HG03064 (cell line): Measurements from ENCODE around the gene TYK2.
"Not testable (repeated sequence)": the region's sequence is repeated elsewhere in the genome, so short reads cannot be mapped to it uniquely, and the experiment has no call there.

Experiments used
- ATAC-seq: cut with Tn5 transposase; IDR thresholded peaks from one replicate; pipeline ENCODE4 v1.9.1; 2021; ENCODE audit warnings: low read depth; ENCODE audit not compliant: unreplicated experiment

TYK2 gene

DNA sequence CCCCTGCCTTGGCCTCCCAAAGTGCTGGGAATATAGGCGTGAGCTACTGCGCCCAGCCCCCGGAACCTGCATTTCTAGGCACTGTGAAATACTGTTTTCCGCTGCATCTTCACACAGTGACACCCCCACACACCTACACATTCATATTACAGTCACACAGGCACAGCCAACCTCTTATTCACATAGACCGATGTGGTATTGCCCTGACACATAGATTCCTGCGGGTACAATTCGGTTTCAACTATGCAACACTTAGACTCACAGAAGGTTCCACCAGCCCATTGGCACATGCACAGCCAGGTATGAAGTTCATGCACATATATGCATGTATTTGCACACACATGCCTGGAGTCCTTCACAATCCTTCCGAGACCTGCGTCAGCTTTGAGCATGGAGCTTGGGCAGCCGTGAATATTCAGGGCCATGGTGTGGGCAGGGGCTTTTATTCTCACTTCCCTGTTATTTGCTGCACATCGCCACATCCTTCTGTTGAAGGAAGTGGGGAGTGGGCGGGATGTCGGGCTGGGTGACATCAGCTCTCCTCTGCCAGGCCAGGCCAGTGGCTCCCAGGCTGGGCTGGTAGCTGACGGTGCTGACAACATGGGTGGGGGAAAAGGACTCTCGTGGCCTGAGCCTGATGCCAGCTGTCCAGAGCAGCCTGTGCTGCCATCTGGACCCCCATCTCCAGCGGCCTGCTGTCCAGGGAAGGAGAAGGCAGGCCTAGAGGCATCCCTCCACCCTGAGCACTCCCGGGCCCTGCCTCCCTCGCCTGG lies 28.3 kb upstream of the TYK2 start:
- ATAC-seq, result no peak

DNA sequence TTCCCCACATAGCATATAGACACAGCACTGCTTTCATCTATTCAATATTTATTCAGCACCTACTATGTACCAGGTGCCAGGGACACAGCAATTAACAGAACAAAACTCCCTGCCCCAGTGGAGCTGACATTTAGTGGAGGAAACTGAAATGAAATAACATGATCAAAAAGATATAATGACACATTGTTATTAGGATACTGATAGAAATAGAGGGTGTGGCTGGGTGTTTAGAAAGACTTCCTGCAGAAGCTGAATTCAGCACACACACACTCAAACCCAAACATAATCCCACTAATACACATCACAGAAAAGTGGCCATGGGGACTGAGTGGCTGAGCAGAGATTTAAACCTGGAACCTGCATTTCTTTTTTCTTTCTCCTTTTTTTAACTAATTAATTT lies 26.7 kb upstream of the TYK2 start:
- no peak for ATAC-seq

DNA sequence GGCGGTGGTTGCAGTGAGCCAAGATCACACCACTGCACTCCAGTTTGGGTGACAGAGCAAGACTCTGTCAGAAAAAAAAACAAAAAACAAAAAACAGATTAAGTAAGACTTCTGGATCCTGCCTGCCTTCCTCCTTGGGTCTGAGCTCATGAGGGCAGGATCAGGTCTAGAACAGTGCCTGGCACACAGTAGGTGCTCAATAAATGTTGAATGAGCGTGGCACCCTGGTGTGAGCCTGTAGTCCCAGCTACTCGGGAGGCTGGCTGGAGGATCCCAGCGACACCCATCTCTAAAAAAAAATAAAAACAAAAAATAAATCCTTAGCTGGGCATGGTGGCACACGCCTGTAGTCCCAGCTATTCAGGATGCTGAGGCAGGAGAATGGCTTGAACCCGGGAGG lies 25.8 kb upstream of the TYK2 start:
- no peak for ATAC-seq

DNA sequence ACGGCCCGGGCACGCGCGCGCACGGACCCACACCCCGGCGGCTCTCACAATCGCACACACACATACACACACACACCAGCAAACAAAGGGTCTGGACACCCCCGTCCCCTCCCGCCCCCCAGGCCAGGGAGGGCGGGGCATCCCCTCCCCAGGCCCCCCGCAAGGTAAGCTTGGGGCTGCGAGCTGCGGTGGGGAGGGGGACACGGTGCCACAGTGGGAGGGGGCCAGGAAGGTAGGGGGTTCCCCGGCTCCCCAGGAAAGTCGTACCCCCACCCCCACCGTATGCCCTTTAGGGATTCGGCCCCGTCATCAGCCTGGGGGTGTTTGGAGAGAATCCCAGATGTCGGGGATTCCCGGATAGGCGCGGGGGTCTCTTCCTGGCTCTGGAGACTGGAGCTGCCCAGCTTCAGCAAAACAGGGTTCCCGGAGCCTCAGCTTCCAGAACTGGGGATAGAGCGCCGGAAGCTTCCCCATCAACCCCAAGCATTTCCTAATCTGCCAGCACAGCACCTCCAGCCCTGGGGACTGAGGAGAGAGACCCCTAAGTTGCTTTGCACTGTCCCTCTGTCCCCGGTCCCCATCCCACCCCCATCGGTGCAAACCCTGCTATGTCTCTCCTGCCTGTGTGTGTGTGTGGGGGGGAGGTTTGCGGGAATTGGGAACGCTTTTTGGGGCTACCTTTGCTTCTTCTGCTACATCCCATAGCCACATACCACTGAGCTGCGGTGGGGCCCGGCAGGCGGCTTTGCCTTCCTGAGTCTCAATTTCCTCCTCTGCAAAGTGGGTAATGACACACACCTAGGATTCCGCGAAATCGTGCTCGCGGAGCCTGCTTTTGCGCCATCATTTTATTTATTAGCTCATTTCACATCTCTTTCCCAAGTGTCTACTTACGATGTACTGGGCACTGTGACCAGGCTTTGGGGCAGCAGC lies 24.8 kb upstream of the TYK2 start:
- no peak for ATAC-seq

DNA sequence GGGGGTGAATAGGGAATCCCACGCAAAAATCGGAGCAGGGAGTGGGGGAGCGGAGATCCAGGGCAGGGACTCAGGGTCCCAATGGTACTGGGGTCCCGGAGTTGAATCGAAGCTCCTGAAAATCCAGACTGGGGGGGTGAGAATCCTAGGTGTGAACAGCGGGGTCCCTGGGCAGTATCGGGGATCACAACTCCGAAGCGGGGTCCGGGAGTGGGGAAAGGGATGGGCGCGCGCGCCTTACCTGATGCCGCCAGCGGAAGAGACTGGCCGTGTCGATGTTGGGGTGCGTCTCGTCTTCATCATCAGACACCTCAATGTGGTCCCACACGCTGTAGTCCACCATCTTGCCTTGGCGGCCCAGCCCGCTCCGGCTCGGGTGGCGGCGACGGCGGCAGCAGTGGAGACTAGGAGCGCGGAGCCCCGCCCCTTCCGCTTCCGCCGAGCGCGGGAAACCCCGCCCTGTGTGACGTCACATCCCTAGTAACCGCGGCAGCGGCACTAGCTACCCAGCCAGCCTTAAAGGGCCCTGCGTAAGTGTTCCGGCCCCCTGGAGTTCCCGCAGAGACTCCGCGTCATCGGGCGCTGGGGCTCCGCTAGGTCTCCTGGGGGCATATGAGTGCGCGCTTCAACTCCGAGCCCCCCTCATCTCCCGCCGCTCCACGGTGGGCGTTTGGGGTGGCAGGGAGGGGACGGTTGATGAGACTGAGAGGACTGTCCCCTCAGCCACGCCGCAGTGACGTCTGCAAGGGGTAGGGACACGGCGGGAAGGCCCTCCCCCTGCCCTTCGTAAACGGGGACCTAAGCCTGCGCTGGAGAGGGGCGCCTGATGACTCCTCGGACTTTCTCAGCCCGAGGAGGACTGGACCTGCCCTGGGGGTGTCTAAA lies 23.0 kb upstream of the TYK2 start, which contains the start of gene CDC37:
Gene CDC37, minus strand, starts transcription at position 406 of the 885 bp plus-strand sequence. Its CDS starts 63 bp downstream, at position 343.
- peak; percentile 64 for ATAC-seq

DNA sequence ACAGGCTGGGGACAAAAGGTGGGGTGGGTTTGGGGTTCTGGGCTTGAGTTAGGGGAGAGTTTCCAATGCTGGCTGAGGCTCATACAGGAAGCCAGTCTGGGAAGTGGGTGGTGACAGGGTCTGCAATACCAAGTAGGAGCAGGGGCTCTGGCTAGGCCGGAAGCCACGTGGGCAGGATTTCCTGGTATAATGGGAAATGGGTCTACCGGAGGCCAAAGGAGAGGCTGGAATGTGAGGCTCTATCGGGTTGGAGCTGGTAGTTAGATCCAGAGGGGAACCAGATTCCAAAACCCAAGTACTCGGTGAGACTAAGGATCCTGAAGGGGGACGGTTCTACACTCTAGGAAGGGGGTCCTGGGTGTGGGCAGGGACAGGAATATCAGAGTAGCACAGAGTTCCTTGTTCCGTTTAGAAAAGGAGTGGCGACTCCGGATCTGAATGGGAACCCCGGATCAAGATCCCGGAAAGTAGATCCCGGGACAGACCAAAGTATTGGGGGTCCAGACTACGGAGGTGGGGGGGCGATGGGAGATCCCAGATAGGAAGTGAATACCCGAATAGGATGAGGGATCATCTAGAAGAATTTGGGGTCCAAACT lies 22.2 kb upstream of the TYK2 start:
- ATAC-seq, result no peak

DNA sequence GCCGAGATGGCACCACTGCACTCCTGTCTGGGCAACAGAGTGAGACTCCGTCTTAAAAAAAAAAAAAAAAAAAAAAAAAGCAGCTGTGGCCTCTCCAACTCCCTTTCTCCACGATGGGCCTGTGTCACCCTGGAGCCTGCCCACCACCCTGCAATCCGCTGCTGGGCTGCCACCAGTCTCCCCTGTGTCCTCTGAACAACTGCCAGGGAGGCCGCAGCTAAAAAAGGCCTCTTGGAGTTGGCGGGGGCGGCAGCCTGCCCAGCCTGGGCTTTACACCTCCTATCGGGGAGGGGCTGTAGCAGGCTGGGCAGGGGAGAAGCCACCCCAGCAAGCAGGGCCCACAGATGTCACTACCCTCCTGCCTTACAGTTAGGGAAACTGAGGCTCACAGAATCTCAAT lies 19.5 kb upstream of the TYK2 start:
- ATAC-seq, result no peak

DNA sequence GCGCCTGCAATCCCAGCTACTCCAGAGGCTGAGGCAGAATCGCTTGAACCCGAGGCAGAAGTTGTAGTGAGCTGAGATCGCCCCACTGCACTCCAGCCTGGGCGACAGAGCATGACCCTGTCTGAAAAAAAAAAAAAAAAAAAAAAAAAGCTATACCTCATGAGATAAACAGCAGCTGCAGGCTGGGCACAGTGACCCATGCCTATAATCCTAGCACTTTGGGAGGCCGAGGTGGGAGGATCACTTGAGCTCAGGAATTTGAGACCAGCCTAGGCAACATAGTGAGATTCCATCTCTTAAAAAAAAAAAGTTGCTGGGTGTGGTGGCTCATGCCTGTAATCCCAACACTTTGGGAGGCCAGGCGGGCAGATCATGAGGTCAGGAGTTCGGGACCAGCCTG lies 19.0 kb upstream of the TYK2 start:
- ATAC-seq, result not testable (repeated sequence)

DNA sequence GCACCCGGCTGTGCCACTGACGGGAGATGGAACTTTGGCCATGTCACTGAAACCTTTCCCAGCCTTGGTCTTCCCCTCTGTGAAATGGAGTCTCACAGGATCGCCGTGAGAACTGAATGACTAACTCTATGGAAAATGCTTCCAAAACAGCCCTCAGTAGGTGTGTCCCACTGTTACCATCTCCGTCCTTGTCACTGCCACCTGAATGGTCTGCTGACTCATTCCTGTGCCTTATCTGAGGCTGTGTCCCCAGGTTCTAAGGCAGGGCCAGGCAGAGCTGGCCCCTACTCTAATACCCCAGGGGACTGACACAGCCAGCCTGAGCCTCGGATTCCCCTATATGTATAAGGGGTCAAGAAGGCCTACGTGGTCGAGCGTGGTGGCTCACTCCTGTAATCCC lies 18.4 kb upstream of the TYK2 start:
- no peak for ATAC-seq

DNA sequence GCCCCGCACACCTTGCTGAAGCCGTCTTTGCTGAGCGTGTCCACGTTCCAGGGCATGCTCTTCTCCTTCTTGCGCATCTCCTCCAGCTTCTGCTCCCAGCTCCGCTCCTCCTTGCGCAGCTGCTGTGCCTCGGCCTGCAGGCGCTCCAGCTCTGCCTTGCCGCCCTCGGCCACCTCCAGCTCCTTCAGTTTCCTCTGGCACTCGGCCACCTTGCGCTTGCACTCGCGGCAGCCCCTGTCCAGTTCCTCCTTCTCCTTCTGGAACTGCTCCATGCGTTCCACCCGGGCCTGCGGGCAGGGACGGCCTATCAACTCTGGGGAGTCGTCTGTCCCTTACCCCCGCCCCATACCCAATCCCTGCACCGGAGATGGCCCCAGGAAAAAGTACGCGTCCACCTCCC lies 15.5 kb upstream of the TYK2 start:
- ATAC-seq, result no peak

DNA sequence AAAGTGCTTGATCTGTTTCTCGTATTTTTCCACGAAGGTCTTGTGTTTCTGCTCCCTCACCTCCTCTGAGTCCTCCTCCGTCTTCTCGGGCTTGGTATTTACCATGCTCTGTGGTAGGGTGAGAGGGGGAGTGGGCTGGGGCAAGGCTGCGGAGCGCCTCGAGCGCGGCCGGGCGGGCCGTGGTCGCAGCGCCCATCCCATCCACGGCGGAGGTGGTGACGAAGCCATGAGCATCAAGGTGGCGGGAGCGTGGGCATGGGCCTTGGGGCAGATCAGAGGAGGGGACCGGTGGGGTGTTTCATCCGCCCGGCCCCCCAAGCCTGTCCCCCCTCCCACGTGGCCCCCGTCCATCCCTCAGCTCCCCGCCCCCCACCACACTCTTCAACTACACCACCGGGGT lies 15.1 kb upstream of the TYK2 start:
- no peak for ATAC-seq

DNA sequence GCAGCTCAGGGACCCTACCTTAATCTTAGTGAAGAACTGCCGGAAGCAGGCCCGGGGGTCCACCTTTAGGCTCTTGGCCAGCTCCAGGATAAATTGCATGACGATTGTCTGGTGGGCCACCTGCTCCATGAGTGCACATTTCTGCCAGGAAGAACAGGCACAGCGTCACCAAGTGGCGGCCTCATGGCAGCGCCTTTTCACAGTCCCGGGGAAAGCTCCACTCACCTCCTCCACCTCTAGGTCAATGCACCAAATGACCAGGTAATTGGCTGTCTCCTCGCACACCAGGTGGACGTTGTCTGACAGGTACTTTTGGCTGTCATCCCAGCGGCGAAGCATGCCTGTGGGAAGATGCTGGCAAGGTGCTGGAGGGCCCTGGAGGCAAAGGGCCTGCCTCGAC lies 14.6 kb upstream of the TYK2 start:
- ATAC-seq, result no peak

DNA sequence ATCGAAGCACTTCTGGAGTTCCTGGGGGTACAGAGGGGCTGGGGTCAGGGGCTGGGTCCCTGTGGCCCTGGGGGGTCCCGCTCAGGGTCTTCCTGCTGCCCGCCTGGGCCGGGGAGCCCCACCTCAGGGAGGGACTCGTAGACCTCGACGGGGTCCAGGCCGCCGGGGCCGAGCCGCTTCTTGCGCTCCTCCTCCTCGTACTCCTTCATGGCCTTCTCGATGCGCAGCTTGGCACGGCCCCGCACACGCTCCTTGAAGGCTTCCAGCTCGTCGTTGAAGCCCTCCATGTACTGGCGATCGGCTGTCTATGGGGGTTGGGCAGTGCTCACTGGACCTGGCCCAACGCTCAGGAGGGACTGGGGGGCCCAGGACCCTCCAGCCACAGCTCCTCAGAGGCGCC lies 12.8 kb upstream of the TYK2 start:
- ATAC-seq, result no peak

DNA sequence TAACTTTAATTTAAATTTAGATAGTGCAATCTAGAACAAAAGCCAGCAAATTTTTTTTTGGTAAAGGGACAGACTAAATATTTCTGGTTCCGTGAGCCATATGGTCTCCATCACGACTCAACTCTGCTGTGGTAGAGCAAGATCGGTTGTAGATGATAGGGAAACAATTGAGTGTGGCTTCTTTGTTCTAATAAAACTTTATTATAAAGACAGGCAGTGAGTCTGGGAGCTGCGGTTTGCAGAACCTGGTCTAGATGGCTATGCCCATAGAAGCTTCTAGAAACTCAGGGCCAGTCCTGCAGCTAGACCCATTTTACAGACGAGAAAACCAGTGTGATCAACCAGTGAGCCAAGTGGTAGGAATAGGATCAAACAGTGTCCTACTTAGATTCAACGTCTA lies 11.7 kb upstream of the TYK2 start:
- no peak for ATAC-seq

DNA sequence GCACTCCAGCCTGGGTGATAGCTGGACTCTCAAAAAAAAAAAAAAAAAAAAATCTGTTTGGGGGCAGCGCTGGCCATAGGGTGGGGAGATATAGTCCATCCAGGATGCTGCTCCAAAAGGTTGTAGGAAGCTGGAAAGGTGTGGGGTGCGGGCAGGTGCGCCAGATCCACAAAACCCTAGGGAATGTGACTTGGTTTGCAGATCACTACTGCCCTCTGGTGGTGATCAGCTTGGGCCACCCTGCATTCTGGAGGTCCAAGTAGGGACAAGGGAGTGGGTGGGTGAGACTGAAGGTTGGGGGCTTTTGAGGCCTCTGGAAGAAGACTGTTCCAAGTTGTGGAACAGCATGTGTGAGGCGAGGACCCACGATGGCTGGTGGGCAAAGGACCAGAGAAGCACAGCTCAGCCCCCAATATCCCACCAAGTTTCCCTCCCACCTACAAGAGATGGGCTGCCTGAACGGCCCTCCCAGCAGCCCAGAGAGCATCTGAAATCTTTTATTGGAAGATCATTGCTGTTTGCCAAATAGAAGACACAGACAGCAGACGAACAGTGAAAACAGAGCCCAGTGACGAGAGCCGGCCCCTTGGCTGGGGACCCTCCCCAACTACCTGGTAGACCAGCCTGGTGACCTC lies 10.4 kb upstream of the TYK2 start:
- no peak for ATAC-seq

DNA sequence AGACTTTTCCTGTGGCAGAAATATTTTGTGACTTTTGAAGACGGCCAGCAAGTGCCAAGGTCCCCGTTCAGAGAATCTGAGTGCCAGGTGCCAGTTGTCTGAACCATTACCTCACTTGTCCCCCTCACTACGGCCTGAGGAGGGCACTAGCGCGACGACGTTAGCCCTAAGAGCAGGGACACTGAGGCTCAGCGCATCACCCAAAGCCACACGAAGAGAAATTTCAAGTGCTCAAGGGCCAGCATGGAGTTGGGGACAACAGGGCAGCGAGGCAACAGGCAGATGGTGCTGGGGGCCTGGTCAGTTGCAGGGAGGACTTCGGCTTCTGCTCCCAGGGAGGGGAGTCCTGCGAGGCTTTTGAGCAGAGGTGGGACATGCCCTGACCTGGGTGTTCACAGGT lies 9.5 kb upstream of the TYK2 start:
- ATAC-seq, result no peak

DNA sequence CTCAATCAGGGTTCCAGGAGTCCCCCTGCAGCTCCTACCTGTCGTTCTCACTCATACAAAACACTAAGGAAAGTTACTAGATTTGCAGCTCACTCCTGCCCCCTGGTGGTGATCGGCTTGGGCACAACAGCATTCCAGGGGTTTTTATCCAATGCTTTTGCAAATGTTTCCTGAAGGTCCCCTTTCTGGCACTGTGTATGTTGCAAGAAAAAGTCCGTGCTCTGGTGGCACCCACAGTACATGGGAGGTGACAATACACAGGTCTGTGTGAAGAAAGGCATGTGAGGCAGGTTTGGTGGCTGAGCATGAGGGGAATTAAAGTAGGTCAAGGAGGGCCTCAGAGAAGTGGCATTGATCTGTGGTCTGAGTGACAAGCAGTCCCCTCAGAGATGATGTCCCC lies 8.6 kb upstream of the TYK2 start:
- ATAC-seq, result no peak

DNA sequence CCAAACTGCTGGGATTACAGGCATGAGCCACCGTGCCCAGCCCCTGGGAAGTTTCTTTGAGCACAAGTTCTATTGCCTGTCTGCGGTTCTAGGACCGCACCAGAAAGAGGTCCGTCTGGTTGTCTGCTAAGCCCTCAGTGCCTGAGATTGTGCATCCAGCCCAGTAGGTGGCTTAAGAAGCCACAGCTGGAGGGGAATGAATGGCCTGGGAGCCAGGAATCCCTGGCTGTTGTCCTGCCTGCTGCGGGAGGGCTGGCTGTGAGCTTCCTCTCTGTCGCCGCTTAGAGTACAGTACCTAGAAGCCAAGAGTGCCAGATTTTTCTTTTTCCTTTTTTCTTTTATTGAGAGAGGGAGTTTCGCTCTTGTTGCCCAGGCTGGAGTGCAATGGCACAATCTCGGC lies 4.2 kb upstream of the TYK2 start:
- no peak for ATAC-seq

DNA sequence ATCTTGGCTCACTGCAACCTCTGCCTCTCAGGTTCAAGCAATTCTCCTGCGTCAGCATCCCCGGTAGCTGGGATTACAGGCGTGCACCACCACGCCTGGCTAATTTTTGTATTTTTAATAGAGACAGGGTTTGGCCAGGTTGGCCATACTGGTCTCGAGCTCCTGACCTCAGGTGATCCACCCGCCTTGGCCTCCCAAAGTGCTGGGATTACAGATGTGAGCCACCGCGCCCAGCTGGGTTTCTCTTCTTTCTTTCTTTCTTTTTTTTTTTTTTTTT lies 2.8 kb upstream of the TYK2 start:
- ATAC-seq, result not testable (repeated sequence)

DNA sequence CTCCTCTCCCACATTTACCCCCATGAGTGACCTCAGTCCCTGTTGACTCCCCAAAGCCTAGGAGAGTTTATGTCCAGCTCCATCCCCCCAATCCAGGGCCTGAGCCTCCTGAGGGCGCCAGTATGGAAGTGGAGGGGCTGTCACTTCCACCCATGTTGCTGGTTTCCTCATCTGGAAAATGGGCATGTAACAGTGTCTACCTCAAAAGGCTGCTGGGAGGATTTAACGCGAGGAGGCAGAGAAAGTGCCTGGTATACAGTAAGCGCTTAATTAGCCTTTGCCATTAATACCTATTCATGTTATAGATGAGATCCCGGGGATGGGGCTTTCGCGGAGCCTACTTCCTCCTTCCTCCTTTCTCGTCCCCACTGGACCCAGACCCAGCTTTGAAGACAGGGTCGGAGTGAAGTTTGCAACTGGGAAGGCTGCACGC lies 476 bp downstream of the TYK2 start:
- no peak for ATAC-seq
